ENCODE data around the gene ATG4A.

- no peak for TF ChIP-seq CTCF (IDR thresholded peaks at IDR 0.05; ENCODE audit: poor library complexity)
- no peak for TF ChIP-seq EZH2 (IDR thresholded peaks at IDR 0.05; ENCODE audit: borderline replicate concordance)
- TF ChIP-seq EZH2phosphoT487 (IDR thresholded peaks at IDR 0.05; ENCODE audit: low read depth, severe bottlenecking, unreplicated experiment) = no peak
Measured at GRCh38 chrX:108121291-108121690, 29.7 kb downstream of the ATG4A start.
